PC-3 (cell line): ENCODE results near the gene CEP170B. TPM values are rescaled to one million over a fixed set of nuclear protein-coding genes. Genes with fewer than 3 reads are reported as not detected.

Experiments
- ATAC-seq: fragments of 200-7000 bp; cut with Tn5 transposase; 2 replicates; pipeline ENCODE4 v1.9.1; 2020; ENCODE audit warnings: mild to moderate bottlenecking, moderate library complexity
- BruUV-seq: library from RNA; stranded (reverse); fragments of 400-500 nt; replicated peaks from 2 replicates; lab custom pipeline; 2021; lab: Mats Ljungman, UMichigan
- CTCF ChIA-PET: fragments of 300-600 bp; sonication (Branson Sonifier 250); formaldehyde crosslinking; loops from one replicate; lab custom pipeline; 2022; ENCODE audit warnings: antibody characterized with exemption; lab: Charles Lee
- POLR2A ChIA-PET: fragments of 300-600 bp; sonication (Branson Sonifier 250); formaldehyde crosslinking; loops from one replicate; lab custom pipeline; 2022; ENCODE audit warnings: antibody characterized with exemption; ENCODE audit not compliant: unreplicated experiment; lab: Charles Lee
- DNase-seq: peaks from one replicate; pipeline ENCODE4 v3.0.0-alpha.2; 2015
- H2AFZ ChIP-seq: fragments of 300-600 bp; sonication (generic); 2 replicates; pipeline ENCODE4 v1.6.0; 2016; ENCODE audit warnings: antibody characterized with exemption, low read length
- H3F3A ChIP-seq: fragments of 300-600 bp; sonication (generic); one replicate; pipeline ENCODE4 v1.6.0; 2017; ENCODE audit warnings: antibody characterized with exemption, low read length, control low read depth, mild to moderate bottlenecking; ENCODE audit not compliant: unreplicated experiment
- H3K27ac ChIP-seq: fragments of 300-600 bp; sonication (generic); 2 replicates; pipeline ENCODE4 v1.5.1; 2016; ENCODE audit warnings: mild to moderate bottlenecking, low read length
- H3K27me3 ChIP-seq: fragments of 300-600 bp; sonication (generic); 2 replicates; pipeline ENCODE4 v1.6.1; 2016; ENCODE audit warnings: low read length, mixed read lengths
- H3K36me3 ChIP-seq: fragments of 300-600 bp; sonication (generic); 2 replicates; pipeline ENCODE4 v1.6.1; 2016; ENCODE audit warnings: low read depth, mixed run types, low read length, mixed read lengths
- H3K4me1 ChIP-seq: fragments of 300-600 bp; sonication (generic); 2 replicates; pipeline ENCODE4 v1.5.1; 2016; ENCODE audit warnings: low read length; ENCODE audit not compliant: insufficient read depth
- H3K4me2 ChIP-seq: fragments of 300-600 bp; sonication (generic); 2 replicates; pipeline ENCODE4 v1.6.0; 2016; ENCODE audit warnings: low read length
- H3K4me3 ChIP-seq: fragments of 300-600 bp; sonication (generic); 2 replicates; pipeline ENCODE4 v1.5.1; 2016; ENCODE audit warnings: mild to moderate bottlenecking, low read length, mixed read lengths
- H3K79me2 ChIP-seq: fragments of 300-600 bp; sonication (generic); 2 replicates; pipeline ENCODE4 v1.6.1; 2017; ENCODE audit warnings: low read length, mixed read lengths
- H3K9ac ChIP-seq: fragments of 300-600 bp; sonication (generic); 2 replicates; pipeline ENCODE4 v1.6.0; 2016; ENCODE audit warnings: mild to moderate bottlenecking, low read length
- H3K9me2 ChIP-seq: fragments of 300-600 bp; sonication (generic); replicated peaks from 2 replicates; pipeline ENCODE4 v1.6.1; 2016; ENCODE audit warnings: mixed run types, low read length, mixed read lengths
- H3K9me3 ChIP-seq: fragments of 300-600 bp; sonication (generic); 2 replicates; pipeline ENCODE4 v1.6.1; 2016; ENCODE audit warnings: low read length, mixed read lengths
- H4K20me1 ChIP-seq: fragments of 300-600 bp; sonication (generic); 2 replicates; pipeline ENCODE4 v1.6.1; 2016; ENCODE audit warnings: low read length, mixed read lengths
- EZH2 ChIP-seq: fragments of 300-600 bp; sonication (generic); IDR thresholded peaks from one replicate; pipeline ENCODE4 v1.6.1; 2017; ENCODE audit warnings: antibody characterized with exemption, mild to moderate bottlenecking, low read length; ENCODE audit not compliant: unreplicated experiment
- EZH2phosphoT487 ChIP-seq: fragments of 300-600 bp; sonication (generic); IDR thresholded peaks from 2 replicates; pipeline ENCODE4 v1.6.1; 2018; ENCODE audit warnings: mild to moderate bottlenecking, antibody characterized with exemption, low read length, borderline replicate concordance
- intact Hi-C: fragments of 100-400 bp; cut with micrococcal nuclease; formaldehyde crosslinking; loops from 2 replicates; pipeline ENCODE4 v1.9.0; 2023
- total RNA-seq: library from RNA; depleted of rRNA; stranded (reverse); fragments of >200 nt; gene quantifications from 2 replicates; pipeline ENCODE4 v1.2.3, GENCODE V29; 2014
- TF ChIP-seq, protein P1 (sequence below): fragments of 300-600 bp; sonication (generic); conservative IDR thresholded peaks from 2 replicates; pipeline ENCODE4 v1.5.1; 2017; ENCODE audit warnings: antibody characterized with exemption, low read depth, mild to moderate bottlenecking, low read length

Gene CEP170B
- total RNA-seq, 1 experiment from 2014 or later = 33.2 TPM

DNA sequence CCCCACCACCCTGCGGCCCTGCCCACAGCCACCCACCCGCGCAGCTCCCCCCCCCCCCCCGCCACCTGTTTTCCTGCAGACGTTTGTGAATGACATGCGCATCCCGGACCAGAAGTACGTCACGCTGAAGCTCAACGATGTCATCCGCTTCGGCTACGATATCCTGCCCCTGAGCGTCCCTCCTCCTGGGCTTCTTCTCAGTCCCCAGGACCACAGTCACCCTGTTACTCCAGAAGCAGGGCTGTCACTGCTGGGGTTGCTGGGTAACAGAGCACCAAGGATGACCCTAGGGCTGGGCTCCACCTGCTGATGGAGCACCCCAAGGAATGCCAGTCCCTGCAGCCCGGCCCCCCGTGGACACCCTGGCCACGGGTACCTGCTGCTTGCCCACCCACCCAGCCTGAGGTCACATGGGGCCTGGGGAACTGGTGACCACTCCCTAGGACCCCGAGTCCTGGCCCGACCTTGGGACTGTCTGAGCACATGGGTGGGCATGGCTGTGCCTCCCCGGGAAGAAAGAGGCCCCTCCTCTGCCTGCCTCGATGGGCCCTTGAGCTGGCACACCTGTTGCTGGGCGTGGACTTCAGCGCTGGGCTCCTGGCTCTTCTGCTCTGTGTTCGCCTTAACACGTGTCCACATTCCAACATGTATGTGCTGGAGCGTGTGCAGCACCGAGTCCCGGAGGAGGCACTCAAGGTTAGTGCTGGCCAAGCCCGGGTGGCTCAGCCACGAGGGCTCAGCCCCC, 12.9 kb downstream of the CEP170B start:
- Histone ChIP-seq H3K27ac (no peak overlapping the region), H3K9me2 (no peaks in the 10 kb centered on the region), H3K9me3 (no peaks in the 10 kb centered on the region), H3K4me1 (peaks cover 3% of the 10 kb centered on the region; the same call in 1 of the 2 replicates), H3K79me2 (peaks cover 37% of the 10 kb centered on the region), H3K36me3 (0 out of 2 replicates have a peak, but pooled peaks cover 2% of the 10 kb centered on the region), H3K9ac (no peak overlapping the region), H3K27me3 (no peaks in the 10 kb centered on the region), H3F3A (no peaks in the 10 kb centered on the region), H2AFZ (no peak overlapping the region), H3K4me3 (no peak overlapping the region), H3K4me2 (no peak overlapping the region), H4K20me1 (peaks cover 21% of the 10 kb centered on the region)
- ATAC-seq (no peak), DNase-seq (no peak)
- no TSS peak for BruUV-seq
- ChIA-PET POLR2A (no interaction called here), CTCF (no interaction called here)
- TF ChIP-seq, protein P1, sequence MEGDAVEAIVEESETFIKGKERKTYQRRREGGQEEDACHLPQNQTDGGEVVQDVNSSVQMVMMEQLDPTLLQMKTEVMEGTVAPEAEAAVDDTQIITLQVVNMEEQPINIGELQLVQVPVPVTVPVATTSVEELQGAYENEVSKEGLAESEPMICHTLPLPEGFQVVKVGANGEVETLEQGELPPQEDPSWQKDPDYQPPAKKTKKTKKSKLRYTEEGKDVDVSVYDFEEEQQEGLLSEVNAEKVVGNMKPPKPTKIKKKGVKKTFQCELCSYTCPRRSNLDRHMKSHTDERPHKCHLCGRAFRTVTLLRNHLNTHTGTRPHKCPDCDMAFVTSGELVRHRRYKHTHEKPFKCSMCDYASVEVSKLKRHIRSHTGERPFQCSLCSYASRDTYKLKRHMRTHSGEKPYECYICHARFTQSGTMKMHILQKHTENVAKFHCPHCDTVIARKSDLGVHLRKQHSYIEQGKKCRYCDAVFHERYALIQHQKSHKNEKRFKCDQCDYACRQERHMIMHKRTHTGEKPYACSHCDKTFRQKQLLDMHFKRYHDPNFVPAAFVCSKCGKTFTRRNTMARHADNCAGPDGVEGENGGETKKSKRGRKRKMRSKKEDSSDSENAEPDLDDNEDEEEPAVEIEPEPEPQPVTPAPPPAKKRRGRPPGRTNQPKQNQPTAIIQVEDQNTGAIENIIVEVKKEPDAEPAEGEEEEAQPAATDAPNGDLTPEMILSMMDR = no peak
- intact Hi-C loops = no loop called here

DNA sequence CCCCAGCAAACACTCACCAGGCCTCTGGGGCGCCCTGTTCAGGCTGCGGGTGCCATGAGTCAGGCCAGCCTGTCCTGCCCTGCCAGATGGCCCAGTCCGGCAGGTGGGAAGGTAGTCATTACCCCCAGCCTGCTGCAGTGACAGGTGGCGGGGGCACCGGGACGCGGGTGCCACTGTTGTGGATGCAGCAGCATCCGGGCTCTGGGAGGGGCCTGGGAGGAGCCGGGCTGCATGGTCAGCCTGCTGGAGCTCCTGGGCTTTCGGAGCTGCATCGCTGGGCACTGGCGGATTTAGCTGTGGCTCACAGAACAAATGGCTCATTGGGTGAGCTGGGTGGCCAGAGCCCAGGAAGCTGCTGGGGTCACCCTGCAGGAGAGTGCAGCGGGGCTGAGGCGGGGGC, 13.5 kb downstream of the CEP170B start:
- TF ChIP-seq EZH2 = no peak
- no peak for TF ChIP-seq EZH2phosphoT487
- TF ChIP-seq, protein P1 = no peak
- Histone ChIP-seq H3K9me2 (no peaks in the 10 kb centered on the region), H3K27me3 (no peaks in the 10 kb centered on the region), H3K4me1 (peaks cover 3% of the 10 kb centered on the region; the same call in 1 of the 2 replicates), H4K20me1 (peaks cover 21% of the 10 kb centered on the region), H3K9ac (no peak overlapping the region), H3K4me3 (no peak overlapping the region), H3K4me2 (no peak overlapping the region), H3K36me3 (0 out of 2 replicates have a peak, but pooled peaks cover 2% of the 10 kb centered on the region), H2AFZ (no peak overlapping the region), H3K79me2 (peaks cover 32% of the 10 kb centered on the region), H3K27ac (no peak overlapping the region), H3K9me3 (no peaks in the 10 kb centered on the region), H3F3A (no peaks in the 10 kb centered on the region)
- ChIA-PET CTCF (no interaction called here), POLR2A (no interaction called here)
- BruUV-seq = no TSS peak
- intact Hi-C loops = no loop called here
- ATAC-seq (no peak), DNase-seq (no peak)
